Activated T-cell treated with anti-CD3 and anti-CD28 coated beads for 1 hour (primary cell): Measurements from ENCODE around the gene ZNF692.
"Not testable (repeated sequence)": the region's sequence is repeated elsewhere in the genome, so short reads cannot be mapped to it uniquely, and the experiment has no call there.

Experiments used
- DNase-seq: peaks from one replicate; pipeline ENCODE4 v3.0.0-alpha.2; 2020; ENCODE audit warnings: low read depth

The ZNF692 gene

GRCh38 chr1:248858891-248859889 lies at the start of gene ZNF692:
Gene ZNF692, minus strand, starts transcription at chr1:248859085. Its CDS starts 776 bp downstream, at chr1:248858309.
- peak; percentile 94 for DNase-seq

GRCh38 chr1:248906753-248907661 lies 48.1 kb upstream of the ZNF692 start:
- DNase-seq, result no peak

- peak; percentile 98 for DNase-seq
Measured at GRCh38 chr1:248906009-248906752, 47.3 kb upstream of the ZNF692 start, which contains the start of gene PGBD2. Gene PGBD2, plus strand, starts transcription at chr1:248906235. Its CDS starts 7,628 bp downstream, at chr1:248913863.

- no peak for DNase-seq
Measured at GRCh38 chr1:248905662-248906008, 46.8 kb upstream of the ZNF692 start.

- no peak for DNase-seq
Measured at GRCh38 chr1:248904437-248905216, 45.7 kb upstream of the ZNF692 start.

GRCh38 chr1:248901578-248901977 lies 42.7 kb upstream of the ZNF692 start:
- no peak for DNase-seq

GRCh38 chr1:248900637-248901036 lies 41.8 kb upstream of the ZNF692 start:
- DNase-seq, result no peak

- DNase-seq, result no peak
Measured at GRCh38 chr1:248897412-248898337, 38.8 kb upstream of the ZNF692 start.

GRCh38 chr1:248894837-248895236 lies 36.0 kb upstream of the ZNF692 start:
- no peak for DNase-seq

GRCh38 chr1:248892590-248892989 lies 33.7 kb upstream of the ZNF692 start:
- DNase-seq, result no peak

- no peak for DNase-seq
Measured at GRCh38 chr1:248891758-248892157, 32.9 kb upstream of the ZNF692 start.

GRCh38 chr1:248890549-248891498 lies 31.9 kb upstream of the ZNF692 start:
- DNase-seq, result no peak

- DNase-seq, result not testable (repeated sequence)
Measured at GRCh38 chr1:248889914-248890243, 31.0 kb upstream of the ZNF692 start.

GRCh38 chr1:248886237-248886895 lies 27.5 kb upstream of the ZNF692 start:
- no peak for DNase-seq

- DNase-seq, result no peak
Measured at GRCh38 chr1:248885646-248886045, 26.8 kb upstream of the ZNF692 start.

- no peak for DNase-seq
Measured at GRCh38 chr1:248884632-248885295, 25.9 kb upstream of the ZNF692 start.

- not testable (repeated sequence) for DNase-seq
Measured at GRCh38 chr1:248882427-248882826, 23.5 kb upstream of the ZNF692 start.

GRCh38 chr1:248881261-248881660 lies 22.4 kb upstream of the ZNF692 start:
- no peak for DNase-seq
